OCI-LY7 (cell line): ENCODE data around the gene RAB31. TPM values are rescaled to one million over a fixed set of nuclear protein-coding genes. Genes with fewer than 3 reads are reported as not detected.

Experiments
- BruUV-seq: library from RNA; stranded (reverse); fragments of 400-500 nt; replicated peaks from 2 replicates; lab custom pipeline; 2021; lab: Mats Ljungman, UMichigan
- CTCF ChIA-PET: fragments of 300-600 bp; sonication (Branson Sonifier 250); formaldehyde crosslinking; loops from one replicate; lab custom pipeline; 2022; ENCODE audit warnings: antibody characterized with exemption; ENCODE audit not compliant: unreplicated experiment; lab: Charles Lee
- POLR2A ChIA-PET: fragments of 300-600 bp; sonication (Branson Sonifier 250); formaldehyde crosslinking; loops from one replicate; lab custom pipeline; 2022; ENCODE audit warnings: antibody characterized with exemption; lab: Charles Lee
- DNase-seq: peaks from one replicate; pipeline ENCODE4 v3.0.0-alpha.2; 2015; ENCODE audit warnings: low spot score
- H2AFZ ChIP-seq: fragments of 200-600 bp; sonication (generic), shearing (Covaris generic); 2 replicates; pipeline ENCODE4 v1.6.1; 2014; ENCODE audit warnings: mild to moderate bottlenecking, antibody characterized with exemption, low read length, moderate library complexity
- H3K27ac ChIP-seq: fragments of 200-600 bp; sonication (generic); 2 replicates; pipeline ENCODE4 v1.5.1; 2014; ENCODE audit warnings: mixed run types, low read depth, mild to moderate bottlenecking, moderate library complexity, low read length, inconsistent platforms; ENCODE audit not compliant: poor library complexity, severe bottlenecking
- H3K36me3 ChIP-seq: fragments of 200-600 bp; sonication (generic); 2 replicates; pipeline ENCODE4 v1.6.1; 2014; ENCODE audit warnings: mild to moderate bottlenecking, antibody characterized with exemption, low read length, moderate library complexity, mixed read lengths; ENCODE audit not compliant: insufficient read depth
- H3K4me1 ChIP-seq: fragments of 200-600 bp; sonication (generic); 2 replicates; pipeline ENCODE4 v1.5.1; 2014; ENCODE audit warnings: mild to moderate bottlenecking, low read length; ENCODE audit not compliant: insufficient read depth, poor library complexity, severe bottlenecking
- H3K4me2 ChIP-seq: fragments of 200-600 bp; sonication (generic); 2 replicates; pipeline ENCODE4 v1.6.1; 2014; ENCODE audit warnings: mild to moderate bottlenecking, low read length
- H3K4me3 ChIP-seq: fragments of 200-600 bp; sonication (generic); 2 replicates; pipeline ENCODE4 v1.5.1; 2014; ENCODE audit warnings: mild to moderate bottlenecking, low read depth, low read length; ENCODE audit not compliant: poor library complexity, severe bottlenecking
- H3K79me2 ChIP-seq: fragments of 200-600 bp; sonication (generic); 2 replicates; pipeline ENCODE4 v1.6.1; 2016; ENCODE audit warnings: low read depth, mild to moderate bottlenecking, low read length, moderate library complexity, mixed read lengths; ENCODE audit not compliant: insufficient read depth
- H3K9me2 ChIP-seq: fragments of 200-600 bp; sonication (generic); 2 replicates; pipeline ENCODE4 v1.6.1; 2016; ENCODE audit warnings: mild to moderate bottlenecking, low read length, mixed read lengths; ENCODE audit not compliant: insufficient read depth
- H3K9me3 ChIP-seq: fragments of 200-600 bp; sonication (generic); 2 replicates; pipeline ENCODE4 v1.6.1; 2014; ENCODE audit warnings: mild to moderate bottlenecking, mixed run types, low read length, mixed read lengths
- H4K20me1 ChIP-seq: fragments of 200-600 bp; sonication (generic); 2 replicates; pipeline ENCODE4 v1.6.1; 2014; ENCODE audit warnings: mild to moderate bottlenecking, antibody characterized with exemption, low read length, moderate library complexity, mixed read lengths; ENCODE audit not compliant: insufficient read depth
- CTCF ChIP-seq: fragments of 200-600 bp; sonication (generic); conservative IDR thresholded peaks from 2 replicates; pipeline ENCODE4 v1.5.1; 2014; ENCODE audit warnings: mild to moderate bottlenecking, antibody characterized with exemption, low read length, moderate library complexity, mixed read lengths
- EZH2phosphoT487 ChIP-seq: fragments of 200-600 bp; sonication (generic); IDR thresholded peaks from 2 replicates; pipeline ENCODE4 v1.6.1; 2018; ENCODE audit warnings: low read depth, borderline replicate concordance, mild to moderate bottlenecking, mixed run types, antibody characterized with exemption, low read length, moderate library complexity, mixed read lengths
- intact Hi-C: fragments of 100-400 bp; cut with micrococcal nuclease; formaldehyde crosslinking; loops from one replicate; pipeline ENCODE4 v1.10.0; 2022; ENCODE audit not compliant: unreplicated experiment
- total RNA-seq, 2 experiments: library from RNA; depleted of rRNA in 1 of 2; stranded (reverse); fragments of >200 nt in 1 of 2; shearing (Covaris generic) in 1 of 2; gene quantifications; 2 replicates each; pipeline ENCODE4 v1.2.3, GENCODE V29; 2014 to 2022

Gene RAB31
- total RNA-seq, 2 experiments from 2014 or later = not detected

- Histone ChIP-seq H3K79me2 (no peaks in the 10 kb centered on the region), H3K4me1 (no peaks in the 10 kb centered on the region), H4K20me1 (no peaks in the 10 kb centered on the region), H3K9me2 (no peaks in the 10 kb centered on the region), H3K27ac (no peak overlapping the region), H3K4me2 (no peak overlapping the region), H3K4me3 (no peak overlapping the region), H3K36me3 (no peaks in the 10 kb centered on the region), H2AFZ (no peak overlapping the region), H3K9me3 (no peaks in the 10 kb centered on the region)
- POLR2A ChIA-PET = interaction anchor here (0.6 kb wide), 1 partner anchor 53 kb away, joined by 3 read pairs; no protein-coding TSS in a partner anchor
- BruUV-seq = no TSS peak
- TF ChIP-seq EZH2phosphoT487 (no peak), CTCF (no peak)
- intact Hi-C loops = no loop called here
- CTCF ChIA-PET = no interaction called here
- no peak for DNase-seq
Observed at GRCh38 chr18:9772847-9773677, 65.0 kb downstream of the RAB31 start.

DNA sequence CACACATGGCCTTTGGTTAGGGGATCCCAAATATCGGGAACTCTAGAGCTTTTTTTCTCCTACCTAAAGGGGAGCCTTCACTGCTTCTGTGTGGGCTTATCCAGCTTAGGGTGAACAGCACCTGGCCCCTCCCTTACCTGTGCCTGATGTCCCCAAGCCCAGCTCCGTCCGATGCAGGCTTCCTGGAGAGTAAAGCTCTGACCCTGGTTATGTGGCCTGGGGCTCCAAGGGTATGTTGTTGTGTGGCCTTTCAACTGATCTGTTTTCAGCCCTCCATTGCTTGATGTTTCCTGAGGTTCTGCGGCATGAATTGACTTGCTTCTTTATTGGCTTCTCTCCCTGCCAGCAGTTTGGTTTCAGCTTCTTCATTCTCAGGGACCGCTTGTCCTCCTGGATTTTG lies 66.0 kb downstream of the RAB31 start:
- ChIA-PET CTCF (no interaction called here), POLR2A (interaction anchor here (0.7 kb wide), 1 partner anchor 1890 kb away, joined by 3 read pairs; no protein-coding TSS in a partner anchor)
- H4K20me1 ChIP-seq = no peaks in the 10 kb centered on the region

More for the DNA sequence above, 66.0 kb downstream of the RAB31 start:
- H3K4me3 ChIP-seq = no peak overlapping the region
- intact Hi-C loops = no loop called here
- no peaks in the 10 kb centered on the region for H3K36me3 ChIP-seq
- no peaks in the 10 kb centered on the region for H3K9me2 ChIP-seq
- BruUV-seq = no TSS peak
- TF ChIP-seq CTCF = no peak
- no peak for TF ChIP-seq EZH2phosphoT487
- no peaks in the 10 kb centered on the region for H3K9me3 ChIP-seq
- no peaks in the 10 kb centered on the region for H3K4me1 ChIP-seq
- no peak overlapping the region for H3K4me2 ChIP-seq
- no peak for DNase-seq
- no peak overlapping the region for H2AFZ ChIP-seq
- H3K27ac ChIP-seq = no peak overlapping the region
- H3K79me2 ChIP-seq = no peaks in the 10 kb centered on the region
